WERI-Rb-1 (cell line): ENCODE measurements around the gene CCDC92B.
A peak's percentile ranks its signal among the peaks of the same experiment; 100 is the strongest.

ENCODE experiments used
- DNase-seq: peaks from one replicate; pipeline ENCODE4 v3.0.0-alpha.2; 2020
- H3K27ac ChIP-seq: fragments of 250-450 bp; sonication (Bioruptor Pico); 2 replicates; pipeline ENCODE4 v1.5.1; 2020; ENCODE audit warnings: mild to moderate bottlenecking, moderate library complexity
- H3K27me3 ChIP-seq: fragments of 250-450 bp; sonication (Bioruptor Pico); 2 replicates; pipeline ENCODE4 v1.5.1; 2021; ENCODE audit warnings: mild to moderate bottlenecking, low read depth, moderate library complexity; ENCODE audit not compliant: insufficient read depth, severe bottlenecking
- H3K36me3 ChIP-seq: fragments of 250-450 bp; sonication (Bioruptor Pico); 2 replicates; pipeline ENCODE4 v1.5.1; 2020; ENCODE audit warnings: mild to moderate bottlenecking, moderate library complexity
- H3K4me3 ChIP-seq: 2 replicates; pipeline ENCODE4 v1.5.1; 2011; ENCODE audit warnings: low read depth, mild to moderate bottlenecking, control low read depth, low read length
- H3K9me3 ChIP-seq: fragments of 250-450 bp; sonication (Bioruptor Pico); 2 replicates; pipeline ENCODE4 v1.5.1; 2021; ENCODE audit warnings: mild to moderate bottlenecking, moderate library complexity; ENCODE audit not compliant: severe bottlenecking
- CTCF ChIP-seq: IDR thresholded peaks from 2 replicates; pipeline ENCODE4 v1.5.1; 2011; ENCODE audit warnings: low read depth, mild to moderate bottlenecking, control low read depth, inconsistent platforms, low read length

CCDC92B gene

GRCh38 chr17:2776589-2777241, 27.3 kb upstream of the CCDC92B start:
- no peaks in the 10 kb centered on the region for H3K36me3 ChIP-seq
- peak overlapping the region; percentile 73 for H3K4me3 ChIP-seq
- H3K27ac ChIP-seq = peak overlapping the region; percentile 85
- DNase-seq = peak; percentile 79
- TF ChIP-seq CTCF = 0 out of 2 replicates have a peak, but pooled peaks have one; percentile 5
- H3K27me3 ChIP-seq = no peaks in the 10 kb centered on the region
- H3K9me3 ChIP-seq = no peaks in the 10 kb centered on the region

GRCh38 chr17:2775206-2775605, 25.8 kb upstream of the CCDC92B start:
- Histone ChIP-seq H3K36me3 (no peaks in the 10 kb centered on the region), H3K4me3 (no peak overlapping the region), H3K27ac (no peak overlapping the region), H3K27me3 (no peaks in the 10 kb centered on the region), H3K9me3 (no peaks in the 10 kb centered on the region)
- TF ChIP-seq CTCF = no peak
- no peak for DNase-seq

DNA sequence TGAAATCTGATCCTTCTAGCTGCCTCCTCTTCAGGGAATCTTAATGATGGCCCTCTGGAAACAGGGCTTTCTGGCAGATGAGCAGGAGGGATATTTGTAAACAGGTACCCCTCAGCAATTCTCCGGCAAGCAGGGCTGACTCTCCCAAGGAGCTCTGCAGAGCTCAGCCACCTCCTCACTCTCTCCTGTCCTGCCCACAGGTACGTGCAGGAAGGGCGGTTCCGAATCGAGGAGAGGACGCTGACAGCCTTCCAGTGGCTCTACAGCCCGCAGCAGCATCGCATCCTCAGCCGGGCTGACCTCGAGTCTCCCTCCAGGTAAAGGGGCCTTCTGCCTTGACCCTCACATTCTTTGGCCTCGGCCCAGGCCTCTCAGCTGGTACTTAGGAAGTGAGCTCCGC, 20.7 kb upstream of the CCDC92B start:
- Histone ChIP-seq H3K4me3 (no peak overlapping the region), H3K36me3 (no peaks in the 10 kb centered on the region), H3K27me3 (no peaks in the 10 kb centered on the region), H3K9me3 (no peaks in the 10 kb centered on the region), H3K27ac (no peak overlapping the region)
- no peak for TF ChIP-seq CTCF
- no peak for DNase-seq

DNA sequence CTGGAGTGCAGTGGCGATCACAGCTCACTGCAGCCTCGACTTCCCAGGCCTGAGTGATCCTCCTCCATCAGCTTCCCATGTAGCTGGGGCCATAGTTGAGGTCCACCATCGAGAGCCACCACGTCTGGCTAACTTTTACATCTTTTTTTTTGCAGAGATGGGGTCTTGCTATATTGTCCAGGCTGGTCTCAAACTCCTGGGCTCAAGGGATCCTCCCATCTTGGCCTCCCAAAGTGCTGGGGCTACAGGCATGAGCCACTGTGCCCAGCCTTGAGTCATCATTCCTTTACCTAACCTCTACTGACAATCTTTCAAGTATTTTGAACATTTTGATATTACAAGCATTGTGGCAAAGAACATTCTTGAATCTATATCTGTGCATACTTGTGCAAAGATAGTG, 9.4 kb upstream of the CCDC92B start:
- H3K27me3 ChIP-seq = no peaks in the 10 kb centered on the region
- no peak for TF ChIP-seq CTCF
- no peaks in the 10 kb centered on the region for H3K9me3 ChIP-seq
- H3K4me3 ChIP-seq = no peak overlapping the region
- no peak for DNase-seq
- H3K27ac ChIP-seq = no peak overlapping the region
- H3K36me3 ChIP-seq = no peaks in the 10 kb centered on the region

- H3K9me3 ChIP-seq = no peaks in the 10 kb centered on the region
- H3K27me3 ChIP-seq = no peaks in the 10 kb centered on the region
- H3K27ac ChIP-seq = no peak overlapping the region
- TF ChIP-seq CTCF = no peak
- no peak for DNase-seq
- H3K4me3 ChIP-seq = no peak overlapping the region
- no peaks in the 10 kb centered on the region for H3K36me3 ChIP-seq
Measured at GRCh38 chr17:2755891-2756724, 6.7 kb upstream of the CCDC92B start.
